Activated gamma-delta T cell treated with anti-CD3 and anti-CD28 coated beads, Interleukin-2, amount 50 U/mL, for 16 hours (primary cell): ENCODE measurements around the gene TUBE1.
"Not testable (repeated sequence)": the region's sequence is repeated elsewhere in the genome, so short reads cannot be mapped to it uniquely, and the experiment has no call there.

Source experiments
- DNase-seq: peaks from one replicate; pipeline ENCODE4 v3.0.0-alpha.2; 2020; ENCODE audit warnings: low read depth

Gene TUBE1

DNA sequence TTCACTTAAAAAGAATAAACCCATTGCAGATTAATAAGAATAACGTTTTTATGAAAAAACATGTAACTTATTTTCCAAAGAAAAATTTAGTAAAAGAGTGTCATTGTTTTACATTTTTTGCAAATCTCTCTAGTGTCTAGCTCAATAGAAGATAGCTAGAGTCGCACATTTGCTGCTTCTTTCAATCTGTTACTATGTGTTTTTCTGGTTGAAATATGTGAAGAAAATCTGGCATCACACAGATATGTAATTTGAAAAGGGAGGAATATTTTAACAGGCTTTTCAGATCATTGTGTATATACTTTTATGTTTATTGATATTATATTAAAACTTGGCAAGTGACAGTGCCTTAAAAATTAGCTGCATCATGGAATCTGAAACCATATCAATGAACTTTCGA lies 24.3 kb downstream of the TUBE1 start:
- DNase-seq = no peak

DNA sequence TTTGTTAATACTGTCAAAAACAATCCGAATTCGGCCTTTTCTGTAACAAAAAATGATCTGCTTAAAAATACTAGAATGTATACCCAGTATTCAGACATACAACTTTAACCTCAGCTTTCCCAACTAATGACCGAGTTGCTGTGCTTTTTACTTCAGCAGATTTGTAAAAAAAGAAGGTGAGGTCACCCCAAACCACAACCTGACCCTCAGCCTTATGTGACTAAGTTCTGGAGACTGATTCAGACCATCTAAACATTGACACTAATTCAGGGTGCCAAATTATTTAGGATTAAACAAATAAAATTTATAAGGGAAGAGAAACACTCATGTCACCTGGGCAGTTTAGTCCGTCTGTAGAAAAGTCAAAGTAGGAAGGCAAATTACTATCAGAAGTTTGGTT lies 25.7 kb downstream of the TUBE1 start:
- no peak for DNase-seq

DNA sequence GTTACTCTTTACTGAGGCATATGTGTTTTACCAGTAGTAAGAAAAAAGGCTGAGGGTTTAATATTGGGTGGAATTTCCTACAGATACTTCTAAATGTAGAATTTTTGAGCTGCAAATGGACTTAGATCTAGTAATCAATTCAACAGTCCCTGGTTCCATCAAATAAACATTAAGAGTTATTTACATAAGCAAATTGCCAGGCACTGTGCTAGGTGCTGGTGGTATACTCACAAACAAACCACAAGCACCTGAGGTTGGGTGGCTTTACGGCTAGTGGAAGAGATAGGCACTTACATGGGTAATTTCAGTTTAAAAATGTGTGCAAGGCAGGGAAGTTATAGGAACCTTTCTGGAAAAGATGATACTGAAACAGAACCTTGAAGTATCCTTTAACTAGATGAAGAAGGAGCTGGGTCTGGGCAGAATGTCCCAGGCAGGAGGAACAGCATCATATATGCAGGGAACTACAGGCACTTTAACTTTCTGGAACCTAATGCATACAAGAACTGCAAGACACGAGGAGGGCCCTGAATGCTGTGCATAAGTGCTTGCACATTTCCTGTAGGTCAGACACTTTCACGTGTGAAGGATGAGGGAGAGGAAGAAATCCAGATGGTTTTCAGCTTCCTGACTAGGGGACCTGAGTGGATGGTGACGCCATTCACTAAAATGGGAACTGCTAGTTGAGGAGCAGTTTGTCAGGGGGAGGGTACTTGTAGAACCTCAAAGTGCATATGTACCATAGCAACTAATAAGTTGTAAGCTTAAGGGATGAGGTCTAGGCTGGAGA lies 28.8 kb downstream of the TUBE1 start:
- no peak for DNase-seq

DNA sequence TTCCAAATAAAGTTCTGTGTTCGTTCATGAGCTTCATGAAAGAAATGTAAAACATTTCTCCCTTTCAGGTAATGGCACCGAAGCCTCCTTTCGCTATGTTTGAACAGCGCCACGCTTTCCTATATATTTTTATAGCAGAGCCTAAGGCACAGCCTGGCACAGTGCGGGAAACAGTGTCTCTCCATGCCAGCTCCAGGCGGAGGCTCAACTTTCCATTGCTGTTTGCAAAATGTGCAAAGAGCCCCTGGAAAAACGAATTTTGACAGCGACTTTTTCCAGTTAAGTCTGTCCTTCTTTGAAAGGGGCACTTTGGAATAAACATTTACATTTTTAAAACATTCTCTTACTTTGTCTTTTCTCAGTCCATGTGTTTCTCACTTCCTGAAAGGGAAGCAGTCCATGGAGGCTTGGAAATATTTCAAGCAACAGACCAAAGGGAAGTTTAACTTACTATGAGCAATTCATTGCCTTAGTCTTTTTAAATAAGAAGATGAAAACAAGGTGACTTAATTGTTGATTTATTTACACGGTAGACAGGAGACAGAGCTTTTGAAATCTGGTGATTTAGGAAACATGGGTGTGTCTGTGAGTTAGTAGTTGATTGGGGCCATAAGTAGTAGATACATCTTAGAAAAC lies 32.6 kb downstream of the TUBE1 start:
- no peak for DNase-seq

DNA sequence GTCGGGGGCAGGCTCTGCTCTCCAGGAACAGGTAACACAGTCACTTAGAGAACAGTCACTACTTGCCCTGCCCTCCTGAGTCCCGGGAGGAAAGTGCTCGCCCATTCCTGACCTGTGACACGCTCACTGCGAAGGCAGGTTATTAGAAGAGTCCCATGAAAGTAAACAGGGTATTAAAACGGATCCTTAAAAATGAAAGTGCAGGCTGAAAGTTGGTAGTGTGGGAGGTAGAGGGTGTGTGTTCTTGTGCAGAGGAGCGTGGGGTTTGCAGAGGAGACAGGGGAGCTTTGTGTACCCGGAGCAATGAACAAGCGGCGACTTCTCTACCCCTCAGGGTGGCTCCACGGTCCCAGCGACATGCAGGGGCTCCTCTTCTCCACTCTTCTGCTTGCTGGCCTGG lies 33.3 kb downstream of the TUBE1 start, which contains the start of gene CCN6:
Gene CCN6, plus strand, starts transcription at position 104 of the 400 bp plus-strand sequence. Its CDS starts 254 bp downstream, at position 358.
- no peak for DNase-seq

DNA sequence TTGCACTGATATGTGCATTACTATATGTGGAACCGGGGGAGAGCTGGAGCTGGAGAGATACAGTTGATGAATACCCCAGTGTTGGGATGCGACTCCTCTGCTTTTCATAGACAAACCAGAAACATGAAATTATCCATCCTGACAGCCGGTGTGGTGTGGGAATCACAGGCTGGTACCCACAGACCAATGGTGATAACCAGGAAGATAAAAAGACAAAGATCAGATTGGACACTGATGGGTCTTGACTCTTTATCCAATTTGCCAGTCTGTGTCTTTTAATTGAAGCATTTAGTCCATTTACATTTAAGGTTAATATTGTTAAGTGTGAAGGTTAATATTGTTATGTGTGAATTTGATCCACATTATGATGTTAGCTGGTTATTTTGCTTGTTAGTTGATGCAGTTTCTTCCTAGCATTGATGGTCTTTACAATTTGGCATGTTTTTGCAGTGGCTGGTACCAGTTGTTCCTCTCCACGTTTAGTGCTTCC lies 36.0 kb downstream of the TUBE1 start:
- not testable (repeated sequence) for DNase-seq

DNA sequence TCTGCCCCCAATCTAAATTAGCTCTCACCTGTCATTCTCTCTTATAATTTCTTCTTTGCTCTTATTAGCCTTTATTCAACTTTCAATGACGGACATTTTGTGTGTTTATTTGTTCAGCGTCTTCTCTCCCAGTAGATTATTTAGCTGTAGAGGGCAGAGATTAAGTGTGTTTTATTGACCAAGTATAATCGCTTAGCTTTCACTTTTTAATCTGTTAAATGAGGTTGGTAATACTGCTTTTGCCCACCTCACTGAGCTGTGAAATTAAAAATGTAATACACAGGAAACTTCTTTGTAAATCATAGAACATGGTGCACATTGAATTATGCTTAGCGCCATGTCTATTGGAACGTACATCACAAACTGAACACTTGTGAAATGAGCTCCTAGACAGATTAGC lies 36.9 kb downstream of the TUBE1 start:
- DNase-seq = no peak

DNA sequence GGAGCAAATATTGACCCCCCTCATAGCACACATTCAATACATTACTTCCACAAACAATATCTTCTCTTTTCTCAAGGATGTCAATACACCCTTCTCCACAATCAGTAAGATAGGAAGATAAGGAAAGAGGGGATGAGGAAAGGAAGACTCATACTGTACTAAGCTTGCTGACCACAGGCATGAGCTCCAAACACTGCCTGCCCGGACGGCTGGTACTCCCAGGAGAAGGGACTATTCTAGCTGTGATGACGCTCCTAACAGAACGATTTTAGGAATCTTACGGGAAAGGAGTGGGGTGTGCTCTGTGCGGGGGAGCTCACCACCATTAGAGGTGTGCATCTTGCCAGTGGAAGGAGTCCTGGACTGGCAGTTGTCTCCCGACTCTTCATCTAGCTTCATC lies 37.3 kb downstream of the TUBE1 start:
- no peak for DNase-seq

DNA sequence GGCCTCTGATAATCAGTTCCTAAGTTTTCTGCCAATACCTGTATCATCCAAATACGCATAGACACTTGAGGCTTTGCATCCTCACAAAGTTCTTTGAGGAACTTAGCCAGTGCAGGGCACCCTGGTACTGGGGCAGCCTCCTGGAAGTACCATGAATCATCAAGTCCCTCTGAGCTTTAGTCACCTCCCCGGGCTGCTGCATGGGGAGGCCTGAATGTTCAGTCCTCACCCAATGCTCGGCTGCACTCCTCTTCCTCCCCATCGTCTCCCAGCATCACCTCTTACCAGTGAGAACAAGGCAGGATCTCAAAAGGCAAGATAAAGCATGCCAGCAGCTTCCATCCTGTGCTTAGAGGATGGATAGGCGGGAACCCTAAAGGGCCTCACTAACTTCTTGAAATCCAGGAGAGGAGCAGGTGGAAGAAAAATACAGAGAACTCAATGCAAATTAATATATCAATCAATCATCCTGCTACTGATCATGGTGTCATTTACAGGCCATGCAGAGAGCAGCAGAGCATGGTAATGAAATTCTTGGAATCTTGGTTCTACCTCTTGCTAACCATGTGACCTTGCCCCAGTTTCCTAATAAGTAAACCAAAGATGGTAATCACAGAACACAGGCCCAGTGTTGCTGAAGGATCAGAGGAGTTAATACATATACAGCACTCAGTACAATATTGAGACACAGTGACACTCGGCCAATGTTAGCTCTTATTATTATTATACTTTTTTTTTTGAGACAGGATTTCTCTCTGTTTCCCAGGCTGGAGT lies 38.1 kb downstream of the TUBE1 start:
- no peak for DNase-seq

DNA sequence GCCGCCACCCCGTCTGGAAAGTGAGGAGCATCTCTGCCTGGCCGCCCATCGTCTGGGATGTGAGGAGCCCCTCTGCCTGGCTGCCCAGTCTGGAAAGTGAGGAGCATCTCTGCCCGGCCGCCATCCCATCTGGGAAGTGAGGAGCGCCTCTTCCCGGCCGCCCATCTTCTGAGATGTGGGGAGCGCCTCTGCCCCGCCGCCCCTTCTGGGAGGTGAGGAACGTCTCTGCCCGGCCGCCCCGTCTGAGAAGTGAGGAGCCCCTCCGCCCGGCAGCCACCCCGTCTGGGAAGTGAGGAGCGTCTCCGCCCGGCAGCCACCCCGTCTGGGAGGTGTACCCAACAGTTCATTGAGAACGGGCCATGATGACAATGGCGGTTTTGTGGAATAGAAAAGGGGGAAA lies 39.8 kb downstream of the TUBE1 start:
- not testable (repeated sequence) for DNase-seq

DNA sequence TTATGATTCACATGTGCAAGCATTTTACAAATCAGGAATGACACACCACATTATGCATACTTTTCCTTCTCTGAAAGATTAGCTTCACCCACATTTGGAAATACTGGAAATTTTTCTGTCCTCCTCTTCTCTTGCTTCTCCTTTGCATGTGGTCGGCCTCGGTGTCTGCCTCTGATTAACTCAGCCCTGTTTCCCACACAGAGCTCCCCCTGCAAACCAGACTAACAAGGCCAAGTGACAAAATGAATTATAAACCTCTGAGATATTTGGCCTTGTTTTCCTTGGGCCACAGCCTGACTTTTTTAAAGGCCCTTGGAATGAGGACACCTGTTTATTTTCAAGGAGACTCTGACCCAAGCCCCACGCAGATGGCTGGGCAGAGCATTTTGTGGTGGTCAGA lies 42.4 kb downstream of the TUBE1 start:
- no peak for DNase-seq

DNA sequence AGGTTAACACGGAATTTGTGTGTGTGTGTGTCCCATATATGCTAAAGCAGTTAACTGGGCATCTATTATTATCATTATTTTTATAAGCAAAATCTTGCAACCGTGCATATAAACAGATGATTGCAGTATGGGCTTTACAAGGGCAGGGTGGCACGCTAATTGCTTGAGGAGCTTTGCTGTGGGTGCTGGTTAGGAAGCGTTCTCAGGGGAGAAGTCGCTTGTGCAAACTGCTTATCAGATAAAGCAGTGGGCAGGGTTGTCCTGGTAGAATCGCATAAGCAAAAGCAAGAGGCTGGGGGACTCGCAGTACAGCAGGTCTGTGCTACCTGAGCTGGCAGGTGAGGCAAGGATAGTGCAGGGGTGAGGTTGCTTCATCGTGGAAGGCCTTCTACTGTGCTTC lies 43.1 kb downstream of the TUBE1 start:
- DNase-seq = no peak

DNA sequence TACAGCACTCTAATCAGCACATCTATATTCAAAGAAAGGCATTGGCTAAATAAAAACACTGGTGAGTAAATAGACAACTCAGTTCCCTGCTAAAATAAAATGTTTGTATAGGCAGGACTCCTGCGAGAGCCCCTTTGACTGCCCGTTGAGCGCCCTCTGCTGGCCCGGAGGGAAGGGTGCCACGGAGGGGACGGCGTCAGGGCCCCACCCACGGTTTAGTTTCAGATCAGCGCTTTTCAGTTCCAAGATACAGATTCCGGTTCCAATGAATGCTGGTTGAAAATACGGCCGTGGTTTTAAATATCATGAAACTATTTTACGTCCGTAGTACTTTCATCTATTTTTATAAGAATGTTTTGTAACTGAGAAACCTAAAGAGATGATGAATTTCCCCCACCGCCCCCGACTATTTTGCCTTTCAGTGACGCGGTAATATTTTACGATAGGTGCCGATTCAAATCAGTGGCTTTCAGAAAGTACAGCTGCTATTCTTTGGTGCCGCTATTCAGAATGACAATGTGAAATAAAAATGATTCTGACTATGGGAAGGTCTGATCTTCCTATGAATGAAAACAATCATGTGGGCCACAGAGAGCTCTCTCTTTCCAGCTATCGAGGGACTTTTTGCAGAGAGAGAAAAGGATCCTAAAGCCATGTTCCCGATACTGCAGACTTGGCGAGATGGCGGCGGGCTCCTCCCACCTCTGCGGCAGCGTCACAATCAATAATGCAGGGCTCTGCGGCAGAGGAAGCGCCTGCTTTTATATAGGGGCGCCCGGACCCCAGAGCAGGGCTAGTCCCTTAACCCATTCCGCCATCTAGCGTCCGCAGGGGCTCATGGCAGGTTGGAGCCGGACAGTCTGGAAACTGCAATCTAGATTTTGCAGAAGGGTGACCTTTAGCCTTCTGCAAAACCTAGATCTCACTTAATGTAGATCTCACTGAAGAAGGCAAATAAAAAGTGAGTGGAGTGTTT lies 44.0 kb downstream of the TUBE1 start:
- peak; percentile 85 for DNase-seq

DNA sequence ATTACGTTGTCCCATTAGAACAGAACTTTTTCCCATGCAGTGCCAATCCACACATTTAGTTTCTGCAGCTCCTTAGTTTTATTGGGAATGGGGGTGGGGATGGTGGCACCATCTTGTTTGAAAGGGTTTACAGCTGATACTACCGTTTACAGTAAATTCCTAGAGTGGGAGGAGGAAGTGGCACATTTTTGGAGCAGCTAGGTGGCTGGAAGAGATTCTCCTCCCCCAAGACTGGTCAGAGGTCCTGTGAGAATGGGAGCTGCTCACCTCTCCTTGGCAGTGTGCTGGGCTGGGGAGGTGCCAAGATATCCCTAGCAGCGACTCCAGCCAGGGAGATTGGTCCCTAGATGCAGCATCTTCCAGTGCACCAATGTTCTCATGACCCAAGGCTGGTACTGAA lies 45.7 kb downstream of the TUBE1 start:
- DNase-seq = no peak

DNA sequence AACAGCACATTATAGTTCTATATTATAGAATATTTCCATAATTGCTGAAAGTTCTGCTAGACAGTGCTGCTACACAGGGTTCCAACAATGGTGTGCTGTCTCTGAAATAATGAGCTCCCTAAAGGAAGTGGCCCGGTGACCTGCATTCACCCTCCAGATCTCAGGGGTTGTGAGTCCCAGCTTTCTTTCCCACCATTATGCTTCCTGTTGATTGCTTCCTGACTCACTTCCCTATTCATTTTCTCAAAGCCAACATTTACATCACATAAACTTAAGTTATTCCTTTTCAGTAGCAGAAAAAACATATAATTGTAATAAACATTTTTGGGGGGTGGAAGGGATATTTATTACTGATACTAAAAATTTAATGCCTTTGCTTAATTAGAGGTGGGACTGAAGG lies 46.3 kb downstream of the TUBE1 start:
- DNase-seq = no peak

DNA sequence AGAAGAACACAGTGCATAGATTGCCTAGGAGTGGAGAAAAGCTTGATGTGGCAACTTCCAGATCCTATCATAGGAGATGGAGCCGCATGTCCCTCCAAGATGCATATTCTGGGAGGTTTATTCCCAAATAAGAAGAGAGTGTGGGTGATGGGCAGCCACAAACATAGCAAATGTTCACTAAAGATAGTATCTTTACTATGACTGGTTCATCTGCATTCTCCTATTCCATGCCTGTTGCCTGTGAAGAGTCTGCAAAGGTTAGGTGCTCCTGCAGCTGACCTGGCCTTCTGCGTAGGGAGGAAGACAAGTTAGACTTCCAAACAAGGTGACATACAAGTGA lies 47.9 kb downstream of the TUBE1 start:
- DNase-seq = no peak

DNA sequence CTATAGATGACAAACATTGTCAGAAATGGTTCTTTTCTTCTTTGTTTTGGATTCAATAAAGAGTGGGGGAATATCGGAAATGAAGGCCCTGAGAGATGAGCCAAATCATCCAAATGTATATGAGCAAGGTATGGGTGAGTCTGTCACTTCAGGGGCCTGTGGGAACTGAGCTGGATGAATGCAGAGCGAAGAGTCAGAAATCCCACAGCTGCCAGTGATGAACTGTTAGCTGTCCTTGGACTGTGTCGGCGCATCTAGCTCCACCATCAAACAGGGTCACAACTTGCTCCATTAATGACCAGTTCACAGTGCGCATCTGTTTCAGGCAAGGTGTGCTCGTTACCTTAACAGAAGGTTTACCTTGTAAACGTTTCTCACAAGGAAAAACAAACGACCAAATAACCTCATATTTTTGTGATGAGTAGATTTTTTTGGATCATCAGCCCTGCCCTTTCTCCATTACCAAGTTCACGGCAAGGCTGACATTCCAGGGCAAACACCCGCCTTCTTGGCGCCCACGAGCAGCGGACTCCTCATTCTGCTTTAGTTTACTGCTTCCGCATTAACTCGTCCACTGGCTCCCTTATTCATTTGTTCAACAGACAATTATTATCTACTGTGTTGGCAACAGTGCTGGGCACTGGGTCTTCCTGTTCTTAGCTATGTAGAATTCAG lies 48.4 kb downstream of the TUBE1 start:
- no peak for DNase-seq

DNA sequence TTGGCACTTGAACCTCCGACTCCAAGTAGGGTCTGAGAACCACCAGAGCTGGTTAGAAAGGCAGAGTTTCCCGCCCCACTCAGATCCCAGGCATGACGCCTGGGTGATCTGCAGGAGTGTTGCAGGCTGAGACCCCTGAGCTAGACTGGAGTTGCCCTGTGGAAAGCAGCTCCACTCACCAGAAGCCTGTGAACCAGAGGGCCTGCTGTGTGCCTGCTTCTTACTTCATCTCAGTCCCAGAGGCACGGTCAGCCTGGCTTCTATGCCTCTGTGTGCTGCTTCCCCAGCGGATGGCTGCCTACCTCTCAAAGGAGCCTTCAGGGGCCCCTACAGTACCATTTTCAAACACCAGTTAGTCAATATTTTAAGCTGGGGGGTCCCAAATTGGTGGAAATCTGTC lies 49.0 kb downstream of the TUBE1 start:
- DNase-seq = no peak

DNA sequence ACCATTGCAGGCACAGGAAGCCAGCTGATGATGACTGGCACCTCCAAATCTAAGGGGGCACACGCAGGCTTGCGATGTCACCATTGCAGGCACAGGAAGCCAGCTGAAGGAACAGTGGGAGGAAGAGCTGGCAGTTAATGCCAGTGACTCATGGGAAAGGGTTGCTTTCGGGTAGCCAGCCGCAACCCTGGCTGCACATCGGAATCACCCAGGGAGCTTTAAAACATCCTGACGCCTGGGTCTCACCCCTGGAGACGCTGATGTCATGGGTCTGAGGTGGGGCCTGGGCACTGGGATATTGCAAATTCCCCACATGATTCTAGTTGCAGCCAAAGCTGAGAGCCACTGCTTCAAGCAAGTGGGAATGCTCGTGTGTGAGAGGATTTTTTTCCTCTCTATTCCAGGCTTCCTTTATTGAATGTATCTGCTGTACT lies 49.5 kb downstream of the TUBE1 start:
- no peak for DNase-seq

DNA sequence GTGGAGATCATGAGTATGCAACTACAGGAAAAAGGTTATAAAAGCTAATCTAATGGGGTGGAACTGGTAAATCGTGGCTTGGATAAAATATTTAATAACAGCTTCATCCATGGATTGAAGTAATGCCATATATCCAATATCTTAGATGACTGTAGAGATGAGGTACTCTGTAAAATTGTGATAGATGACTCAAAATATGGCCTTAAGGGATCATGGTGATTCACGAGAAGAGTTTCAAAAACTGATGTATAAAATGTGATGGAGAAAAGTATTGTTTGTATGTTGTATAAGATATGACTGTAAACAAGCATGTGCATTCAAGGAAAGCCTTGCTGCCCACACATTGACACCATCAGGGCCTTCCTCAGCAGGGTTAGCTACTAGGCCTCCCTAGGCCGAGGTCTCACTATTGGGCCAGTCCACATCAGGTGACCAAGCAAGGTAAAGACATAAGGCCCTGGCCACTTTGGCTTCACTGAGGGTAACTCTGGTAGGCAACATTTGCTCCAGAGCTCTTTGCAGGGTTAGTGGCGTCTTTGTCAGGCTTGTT lies 51.1 kb downstream of the TUBE1 start:
- DNase-seq = no peak

DNA sequence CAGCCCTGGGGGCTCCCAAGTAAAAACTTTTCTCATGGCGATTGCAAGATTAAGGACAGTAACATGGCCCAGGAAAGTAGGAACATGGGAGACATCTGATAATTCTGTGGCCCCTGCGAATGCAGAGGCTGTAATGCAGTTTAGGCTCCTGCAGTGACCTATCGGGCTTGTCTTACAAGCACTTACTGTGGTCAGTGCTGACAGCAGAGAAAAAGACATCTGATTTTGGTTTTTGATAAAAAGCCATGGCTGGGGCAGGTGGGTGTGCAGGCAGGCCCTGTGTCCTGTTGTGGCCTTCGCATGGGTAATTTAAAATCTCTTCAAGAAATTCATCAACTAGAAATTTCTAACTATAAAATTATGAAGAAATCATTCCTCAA lies 52.7 kb downstream of the TUBE1 start:
- DNase-seq = no peak
